GM06990 (cell line): Measurements from ENCODE around the gene PPME1.

Source experiments
- DNase-seq: peaks from one replicate; pipeline ENCODE4 v3.0.0-alpha.2; 2011; ENCODE audit not compliant: insufficient read length; ENCODE audit errors: extremely low read depth
- H3K27me3 ChIP-seq: replicated peaks from 2 replicates; pipeline ENCODE4 v1.6.0; 2011; ENCODE audit warnings: low read length; ENCODE audit not compliant: control insufficient read depth, insufficient read depth
- H3K36me3 ChIP-seq: 2 replicates; pipeline ENCODE4 v1.5.1; 2011; ENCODE audit warnings: low read length; ENCODE audit not compliant: control insufficient read depth, insufficient read depth
- H3K4me3 ChIP-seq: replicated peaks from 2 replicates; pipeline ENCODE4 v1.5.1; 2011; ENCODE audit warnings: low read depth, mild to moderate bottlenecking, control low read depth, low read length
- CTCF ChIP-seq: IDR thresholded peaks from 2 replicates; pipeline ENCODE4 v1.5.1; 2011; ENCODE audit warnings: low read length, control low read depth, mild to moderate bottlenecking, inconsistent platforms; ENCODE audit not compliant: insufficient read depth, poor library complexity, severe bottlenecking

PPME1 gene

GRCh38 chr11:74162681-74163467 lies 8.2 kb upstream of the PPME1 start:
- H3K4me3 ChIP-seq: no peak overlapping the region
- no peak for TF ChIP-seq CTCF
- DNase-seq: peak; percentile 8
- H3K27me3 ChIP-seq: no peaks in the 10 kb centered on the region
- H3K36me3 ChIP-seq: peaks cover 2% of the 10 kb centered on the region; the same call in 1 of the 2 replicates

GRCh38 chr11:74168838-74169237 lies 2.3 kb upstream of the PPME1 start:
- no peak for DNase-seq
- Histone ChIP-seq H3K4me3 (no peak overlapping the region), H3K36me3 (peaks cover 2% of the 10 kb centered on the region; the same call in 1 of the 2 replicates), H3K27me3 (no peaks in the 10 kb centered on the region)
- no peak for TF ChIP-seq CTCF

GRCh38 chr11:74169738-74170458 lies 1.2 kb upstream of the PPME1 start:
- DNase-seq: no peak
- H3K27me3 ChIP-seq: no peaks in the 10 kb centered on the region
- peak overlapping the region; percentile 77 for H3K4me3 ChIP-seq
- no peak for TF ChIP-seq CTCF
- H3K36me3 ChIP-seq: no peaks in the 10 kb centered on the region

GRCh38 chr11:74171630-74171968 lies 510 bp downstream of the PPME1 start:
- Histone ChIP-seq H3K27me3 (no peaks in the 10 kb centered on the region), H3K4me3 (peak overlapping the region; percentile 77), H3K36me3 (no peaks in the 10 kb centered on the region)
- TF ChIP-seq CTCF: no peak
- no peak for DNase-seq

GRCh38 chr11:74171997-74172396 lies 908 bp downstream of the PPME1 start:
- Histone ChIP-seq H3K27me3 (no peaks in the 10 kb centered on the region), H3K36me3 (no peaks in the 10 kb centered on the region), H3K4me3 (peak overlapping the region; percentile 77)
- no peak for DNase-seq
- no peak for TF ChIP-seq CTCF
